Nucleus accumbens (tissue), 56 donors: Measurements from ENCODE around the gene FAM72B.
"Not testable (repeated sequence)": the region's sequence is repeated elsewhere in the genome, so short reads cannot be mapped to it uniquely, and the experiment has no call there.

Experiments
- DNase-seq, 56 donors: peaks; one replicate each; lab custom pipeline; 2025; lab: John Stamatoyannopoulos, UW

FAM72B gene

DNA sequence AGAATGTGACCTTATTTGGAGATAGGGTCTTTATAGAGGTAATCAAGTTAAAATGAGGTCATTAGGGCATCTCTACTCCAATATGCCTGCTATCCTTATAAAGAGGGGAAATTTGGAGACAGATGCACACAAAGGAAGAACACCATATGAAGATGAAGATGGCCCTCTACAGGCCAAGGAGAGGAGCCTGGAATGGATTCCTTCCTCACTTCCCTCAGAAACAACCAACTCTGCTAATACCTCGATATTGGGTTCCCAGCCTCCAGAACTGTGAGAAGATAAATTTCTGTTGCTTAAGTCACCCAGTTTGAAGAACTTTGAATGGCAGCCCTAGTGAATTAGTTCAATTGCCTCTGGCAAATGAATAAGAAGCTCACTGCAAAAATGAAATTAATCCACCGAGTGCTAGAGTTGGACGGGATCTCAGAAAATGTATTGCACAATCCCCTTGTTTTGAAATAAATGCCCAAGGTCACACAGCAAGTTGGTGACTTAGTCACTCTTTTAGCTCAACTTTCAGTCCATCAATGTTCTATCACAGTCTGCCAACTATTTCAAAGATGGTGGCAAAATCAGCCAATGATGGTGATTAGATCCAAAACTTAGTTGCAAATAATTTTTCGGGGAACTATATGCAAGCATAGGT is 27.1 kb downstream of the FAM72B start:
- DNase-seq = not testable (repeated sequence)

- DNase-seq = not testable (repeated sequence)
These were observed 28.3 kb downstream of the FAM72B start for GRCh38 chr1:121155671-121156358.

DNA sequence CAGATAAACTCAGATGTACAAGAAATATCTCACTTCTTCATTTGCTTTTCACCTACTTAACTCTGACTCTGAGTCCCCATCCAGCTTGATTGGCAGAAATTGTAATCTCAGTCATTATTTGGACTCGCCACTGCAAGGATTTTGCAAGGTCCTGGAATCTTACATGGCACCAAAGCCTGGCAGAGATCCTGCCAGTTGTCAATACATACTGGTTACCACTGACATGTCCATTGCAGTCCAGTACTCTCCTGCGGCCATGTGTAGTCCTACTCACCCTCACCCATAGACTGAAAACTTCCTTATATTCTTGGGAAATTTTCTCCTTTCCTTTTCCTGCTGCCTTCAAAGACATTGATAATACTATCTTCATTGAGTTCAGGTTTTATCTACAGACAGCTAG is 29.3 kb downstream of the FAM72B start:
- DNase-seq = not testable (repeated sequence)

DNA sequence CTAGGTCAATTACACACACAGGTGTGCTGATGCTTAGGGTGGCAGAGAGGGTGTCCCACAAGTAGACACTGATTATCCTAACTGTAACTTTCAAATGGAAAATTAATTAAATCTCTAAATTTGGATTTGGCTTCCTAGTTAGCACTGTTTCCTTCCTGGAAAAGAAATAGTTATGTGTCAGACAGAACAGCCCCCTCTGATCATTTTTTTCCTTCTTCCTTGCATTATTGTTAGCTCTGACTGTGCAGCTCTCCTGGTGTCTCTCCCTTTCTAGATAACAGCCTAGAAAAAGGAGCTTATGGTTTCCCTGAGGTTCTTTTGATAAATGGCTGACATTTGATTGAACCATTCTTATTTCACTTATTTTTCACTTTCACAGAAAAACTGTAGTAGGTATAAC is 31.4 kb downstream of the FAM72B start:
- not testable (repeated sequence) for DNase-seq

GRCh38 chr1:121151294-121151693 is 32.8 kb downstream of the FAM72B start:
- not testable (repeated sequence) for DNase-seq

DNA sequence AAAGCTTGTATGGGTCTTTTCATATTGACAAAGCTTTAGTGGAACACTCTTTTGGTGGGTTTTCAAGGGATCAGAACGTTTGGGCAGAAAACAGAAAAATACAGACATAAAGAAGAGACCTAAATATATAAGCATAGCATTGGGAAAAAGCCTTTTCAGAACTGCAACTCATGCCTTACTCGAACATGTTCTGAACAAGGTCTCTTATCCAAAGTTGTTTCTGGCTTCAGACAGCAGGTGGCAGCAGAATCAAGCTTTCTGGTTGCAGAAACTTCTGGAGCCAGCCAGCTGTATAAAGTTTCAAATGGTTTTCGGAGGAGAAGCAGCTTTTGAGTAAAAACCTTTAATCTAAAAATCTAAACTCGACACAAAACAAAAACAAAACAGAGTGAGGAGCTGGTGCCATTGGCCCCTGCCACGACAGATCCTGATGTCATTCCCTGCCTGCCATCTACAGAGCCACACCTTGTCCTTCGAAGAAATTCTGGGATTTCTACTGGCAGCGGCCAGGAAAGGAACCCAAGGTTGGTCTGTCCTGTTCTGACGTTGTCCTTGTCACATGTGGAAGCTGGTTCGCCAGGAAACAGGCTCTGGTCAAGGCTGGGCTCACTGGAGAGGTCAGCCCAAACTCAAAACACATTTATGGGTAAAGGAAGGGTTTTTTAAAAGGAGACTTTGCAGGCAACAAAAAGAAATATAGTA is 35.5 kb downstream of the FAM72B start:
- not testable (repeated sequence) for DNase-seq

GRCh38 chr1:121140393-121140792 is 43.7 kb downstream of the FAM72B start:
- DNase-seq = not testable (repeated sequence)

DNA sequence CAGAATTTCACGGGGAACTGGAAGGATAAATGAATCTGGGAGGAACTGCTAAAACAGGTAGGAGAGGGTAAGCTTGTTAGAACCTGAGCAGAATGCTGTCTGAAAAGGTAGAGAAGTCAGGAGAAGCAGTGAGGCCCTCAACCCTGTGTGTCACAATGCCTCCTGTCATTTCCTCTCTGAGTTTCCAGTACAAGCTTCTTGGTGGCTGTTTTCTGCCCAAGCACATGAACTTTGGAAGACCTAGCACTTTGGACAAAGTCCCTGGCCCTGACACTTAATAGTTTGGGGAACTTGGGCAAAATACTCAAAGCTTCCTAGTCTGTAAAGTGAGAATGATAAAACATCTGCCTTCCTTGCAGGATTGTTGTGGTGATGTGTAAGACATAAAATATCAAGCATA is 52.6 kb downstream of the FAM72B start:
- DNase-seq = not testable (repeated sequence)

- DNase-seq = not testable (repeated sequence)
These were observed 65.7 kb downstream of the FAM72B start for GRCh38 chr1:121118480-121118824.
